Measurements from ENCODE around the gene ALDH4A1. TPM values are rescaled to one million over a fixed set of nuclear protein-coding genes. Genes with fewer than 3 reads are reported as not detected.

ALDH4A1 gene
- total and polyA plus RNA-seq, 10 of the 15 experiments (the other 5 are each of a cell fraction or from before 2014, with no cell fraction given): 0.06 to 25.5 (median 13.0) TPM

DNA sequence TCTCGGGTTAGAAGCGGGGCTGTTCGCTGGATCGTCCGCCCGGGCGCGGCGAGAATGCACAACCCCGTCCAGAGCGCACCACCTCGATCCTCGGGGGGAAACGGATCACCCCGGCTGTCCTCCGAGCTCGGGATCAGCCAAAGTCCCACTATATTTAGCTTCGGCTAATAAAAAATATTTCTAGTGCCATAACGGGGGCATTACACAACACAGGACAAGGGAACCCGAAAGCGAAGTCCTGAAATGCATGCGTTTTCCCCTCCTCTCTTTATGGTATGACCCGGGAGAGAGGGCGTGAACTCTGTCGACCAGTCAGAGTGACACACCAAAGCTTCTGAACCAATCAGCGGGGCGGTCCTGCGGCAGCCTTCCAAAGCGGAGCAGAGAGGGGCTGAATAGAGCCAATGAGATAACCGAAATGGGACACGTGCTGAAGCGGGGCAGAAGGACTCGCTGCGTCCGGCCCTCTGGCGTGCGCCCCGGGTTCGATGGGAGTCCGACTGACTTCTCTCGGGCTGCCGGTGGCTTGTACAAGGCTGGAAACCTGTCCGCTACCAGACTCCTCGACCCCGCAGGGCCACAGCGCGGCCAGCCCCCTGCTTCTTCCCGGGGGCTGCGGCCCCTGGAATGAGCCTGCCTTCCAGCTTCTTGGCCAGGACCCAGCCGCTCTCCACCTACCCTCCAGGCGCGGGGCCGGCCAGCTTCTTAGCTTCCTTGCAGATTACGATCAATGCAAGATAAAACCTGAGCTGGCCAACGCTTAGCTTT lies at the start of gene ALDH4A1 (continued):
- TF ChIP-seq, protein P1, sequence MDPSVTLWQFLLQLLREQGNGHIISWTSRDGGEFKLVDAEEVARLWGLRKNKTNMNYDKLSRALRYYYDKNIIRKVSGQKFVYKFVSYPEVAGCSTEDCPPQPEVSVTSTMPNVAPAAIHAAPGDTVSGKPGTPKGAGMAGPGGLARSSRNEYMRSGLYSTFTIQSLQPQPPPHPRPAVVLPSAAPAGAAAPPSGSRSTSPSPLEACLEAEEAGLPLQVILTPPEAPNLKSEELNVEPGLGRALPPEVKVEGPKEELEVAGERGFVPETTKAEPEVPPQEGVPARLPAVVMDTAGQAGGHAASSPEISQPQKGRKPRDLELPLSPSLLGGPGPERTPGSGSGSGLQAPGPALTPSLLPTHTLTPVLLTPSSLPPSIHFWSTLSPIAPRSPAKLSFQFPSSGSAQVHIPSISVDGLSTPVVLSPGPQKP (IDR thresholded peaks at IDR 0.05; ENCODE audit: low read depth, low read length): 0 out of 2 replicates have a peak, but pooled peaks have one; percentile 32
- TF ChIP-seq SREBF2 (IDR thresholded peaks at IDR 0.05; ENCODE audit: low read length) (no peak), TARDBP (IDR thresholded peaks at IDR 0.05; ENCODE audit: borderline replicate concordance) (no peak), PAX5 (IDR thresholded peaks at IDR 0.05; ENCODE audit: borderline replicate concordance, low read depth, low read length) (no peak), MTA3 (IDR thresholded peaks at IDR 0.05; ENCODE audit: borderline replicate concordance, low read length) (no peak), MEF2A (IDR thresholded peaks at IDR 0.05; ENCODE audit: insufficient read depth, low read depth, low read length) (no peak), PML (IDR thresholded peaks at IDR 0.05; ENCODE audit: low read length) (0 out of 2 replicates have a peak, but pooled peaks have one; percentile 35), TBL1XR1 (IDR thresholded peaks at IDR 0.05; ENCODE audit: low read depth, low read length) (no peak), EED (IDR thresholded peaks at IDR 0.05; ENCODE audit: low read depth) (no peak), FOXM1 (IDR thresholded peaks at IDR 0.05; ENCODE audit: low read depth, low read length) (no peak), CREB1 (IDR thresholded peaks at IDR 0.05; ENCODE audit: low read depth) (peak; percentile 42; the same call in 1 of the 2 replicates), BMI1 (IDR thresholded peaks at IDR 0.05; ENCODE audit: borderline replicate concordance) (no peak), EGR1 (IDR thresholded peaks at IDR 0.05; ENCODE audit: borderline replicate concordance in 1 of 2, low read depth in 2 of 2, low read length in 2 of 2) (no peak), ZBED1 (IDR thresholded peaks at IDR 0.05; ENCODE audit: borderline replicate concordance) (no peak), SMC3 (IDR thresholded peaks at IDR 0.05; ENCODE audit: borderline replicate concordance, low read length) (no peak), SUZ12 (IDR thresholded peaks at IDR 0.05; ENCODE audit: unreplicated experiment) (no peak), CEBPB (IDR thresholded peaks at IDR 0.05; ENCODE audit: borderline replicate concordance in 1 of 2, low read depth in 2 of 2, low read length in 2 of 2) (no peak), SRF (IDR thresholded peaks at IDR 0.05; ENCODE audit: low read depth in 2 of 2, low read length in 2 of 2) (no peak), ZNF384 (IDR thresholded peaks at IDR 0.05; ENCODE audit: borderline replicate concordance, low read depth, low read length) (no peak), HCFC1 (IDR thresholded peaks at IDR 0.05; ENCODE audit: low read length) (0 out of 2 replicates have a peak, but pooled peaks have one; percentile 42), WRNIP1 (IDR thresholded peaks at IDR 0.05; ENCODE audit: borderline replicate concordance, low read depth, low read length) (no peak), SP1 (IDR thresholded peaks at IDR 0.05; ENCODE audit: low read depth, low read length) (peak; percentile 89)
- TF ChIP-seq, protein P2, sequence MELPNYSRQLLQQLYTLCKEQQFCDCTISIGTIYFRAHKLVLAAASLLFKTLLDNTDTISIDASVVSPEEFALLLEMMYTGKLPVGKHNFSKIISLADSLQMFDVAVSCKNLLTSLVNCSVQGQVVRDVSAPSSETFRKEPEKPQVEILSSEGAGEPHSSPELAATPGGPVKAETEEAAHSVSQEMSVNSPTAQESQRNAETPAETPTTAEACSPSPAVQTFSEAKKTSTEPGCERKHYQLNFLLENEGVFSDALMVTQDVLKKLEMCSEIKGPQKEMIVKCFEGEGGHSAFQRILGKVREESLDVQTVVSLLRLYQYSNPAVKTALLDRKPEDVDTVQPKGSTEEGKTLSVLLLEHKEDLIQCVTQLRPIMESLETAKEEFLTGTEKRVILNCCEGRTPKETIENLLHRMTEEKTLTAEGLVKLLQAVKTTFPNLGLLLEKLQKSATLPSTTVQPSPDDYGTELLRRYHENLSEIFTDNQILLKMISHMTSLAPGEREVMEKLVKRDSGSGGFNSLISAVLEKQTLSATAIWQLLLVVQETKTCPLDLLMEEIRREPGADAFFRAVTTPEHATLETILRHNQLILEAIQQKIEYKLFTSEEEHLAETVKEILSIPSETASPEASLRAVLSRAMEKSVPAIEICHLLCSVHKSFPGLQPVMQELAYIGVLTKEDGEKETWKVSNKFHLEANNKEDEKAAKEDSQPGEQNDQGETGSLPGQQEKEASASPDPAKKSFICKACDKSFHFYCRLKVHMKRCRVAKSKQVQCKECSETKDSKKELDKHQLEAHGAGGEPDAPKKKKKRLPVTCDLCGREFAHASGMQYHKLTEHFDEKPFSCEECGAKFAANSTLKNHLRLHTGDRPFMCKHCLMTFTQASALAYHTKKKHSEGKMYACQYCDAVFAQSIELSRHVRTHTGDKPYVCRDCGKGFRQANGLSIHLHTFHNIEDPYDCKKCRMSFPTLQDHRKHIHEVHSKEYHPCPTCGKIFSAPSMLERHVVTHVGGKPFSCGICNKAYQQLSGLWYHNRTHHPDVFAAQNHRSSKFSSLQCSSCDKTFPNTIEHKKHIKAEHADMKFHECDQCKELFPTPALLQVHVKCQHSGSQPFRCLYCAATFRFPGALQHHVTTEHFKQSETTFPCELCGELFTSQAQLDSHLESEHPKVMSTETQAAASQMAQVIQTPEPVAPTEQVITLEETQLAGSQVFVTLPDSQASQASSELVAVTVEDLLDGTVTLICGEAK (IDR thresholded peaks at IDR 0.05; ENCODE audit: borderline replicate concordance): peak; percentile 29; the same call in 1 of the 2 replicates
- TF ChIP-seq, protein P3, sequence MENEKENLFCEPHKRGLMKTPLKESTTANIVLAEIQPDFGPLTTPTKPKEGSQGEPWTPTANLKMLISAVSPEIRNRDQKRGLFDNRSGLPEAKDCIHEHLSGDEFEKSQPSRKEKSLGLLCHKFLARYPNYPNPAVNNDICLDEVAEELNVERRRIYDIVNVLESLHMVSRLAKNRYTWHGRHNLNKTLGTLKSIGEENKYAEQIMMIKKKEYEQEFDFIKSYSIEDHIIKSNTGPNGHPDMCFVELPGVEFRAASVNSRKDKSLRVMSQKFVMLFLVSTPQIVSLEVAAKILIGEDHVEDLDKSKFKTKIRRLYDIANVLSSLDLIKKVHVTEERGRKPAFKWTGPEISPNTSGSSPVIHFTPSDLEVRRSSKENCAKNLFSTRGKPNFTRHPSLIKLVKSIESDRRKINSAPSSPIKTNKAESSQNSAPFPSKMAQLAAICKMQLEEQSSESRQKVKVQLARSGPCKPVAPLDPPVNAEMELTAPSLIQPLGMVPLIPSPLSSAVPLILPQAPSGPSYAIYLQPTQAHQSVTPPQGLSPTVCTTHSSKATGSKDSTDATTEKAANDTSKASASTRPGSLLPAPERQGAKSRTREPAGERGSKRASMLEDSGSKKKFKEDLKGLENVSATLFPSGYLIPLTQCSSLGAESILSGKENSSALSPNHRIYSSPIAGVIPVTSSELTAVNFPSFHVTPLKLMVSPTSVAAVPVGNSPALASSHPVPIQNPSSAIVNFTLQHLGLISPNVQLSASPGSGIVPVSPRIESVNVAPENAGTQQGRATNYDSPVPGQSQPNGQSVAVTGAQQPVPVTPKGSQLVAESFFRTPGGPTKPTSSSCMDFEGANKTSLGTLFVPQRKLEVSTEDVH (IDR thresholded peaks at IDR 0.05; ENCODE audit: low read depth, partially characterized antibody): peak; percentile 52
